Peyer's patch (tissue), 4 donors: ENCODE data around the gene PITPNM1.

Source experiments
- CTCF ChIP-seq, 6 experiments: fragments of 450-650 bp in 4 of 6; fragments of 200-600 bp in 2 of 6; sonication (generic) in 1 of 6; IDR thresholded peaks; one replicate each; pipeline ENCODE4 v1.5.1; 2017 to 2019; ENCODE audit warnings: antibody characterized with exemption in 6 of 6, mild to moderate bottlenecking in 3 of 6, moderate library complexity in 1 of 6
- POLR2A ChIP-seq, 2 donors: fragments of 450-650 bp; IDR thresholded peaks; one replicate each; pipeline ENCODE4 v1.5.1; 2017; ENCODE audit warnings: antibody characterized with exemption in 2 of 2, mild to moderate bottlenecking in 2 of 2, moderate library complexity in 2 of 2

GRCh38 chr11:67497656-67498291 lies 7.4 kb downstream of the PITPNM1 start:
- TF ChIP-seq CTCF (IDR thresholded peaks at IDR 0.05), result no peak
- TF ChIP-seq POLR2A (IDR thresholded peaks at IDR 0.05), result no peak
